Astrocyte (in vitro differentiated cells and primary cell): Measurements from ENCODE around the gene ANO8. TPM values are rescaled to one million over a fixed set of nuclear protein-coding genes. Genes with fewer than 3 reads are reported as not detected.

Experiments
- DNase-seq: peaks from one replicate; pipeline ENCODE4 v3.0.0-alpha.2; 2010; ENCODE audit warnings: low read depth
- FAIRE-seq: peaks from 2 replicates; lab custom pipeline; 2011; peaks lifted over from hg19 to GRCh38; lab: Jason Lieb, UNC
- H2AFZ ChIP-seq: 2 replicates; pipeline ENCODE4 v1.6.0; 2012; ENCODE audit warnings: low read depth, low read length, inconsistent platforms
- H3K27ac ChIP-seq: 2 replicates; pipeline ENCODE4 v1.5.1; 2011; ENCODE audit warnings: low read depth, low read length, inconsistent platforms
- H3K27me3 ChIP-seq: 2 replicates; pipeline ENCODE4 v1.6.0; 2011; ENCODE audit warnings: low read length, inconsistent platforms; ENCODE audit not compliant: insufficient read depth
- H3K36me3 ChIP-seq: 2 replicates; pipeline ENCODE4 v1.5.1; 2011; ENCODE audit warnings: low read length, inconsistent platforms; ENCODE audit not compliant: insufficient read depth
- H3K4me1 ChIP-seq: 2 replicates; pipeline ENCODE4 v1.5.1; 2011; ENCODE audit warnings: low read length, inconsistent platforms; ENCODE audit not compliant: insufficient read depth
- H3K4me2 ChIP-seq: 2 replicates; pipeline ENCODE4 v1.6.0; 2012; ENCODE audit warnings: low read length, inconsistent platforms
- H3K4me3 ChIP-seq: 2 replicates; pipeline ENCODE4 v1.5.1; 2011; ENCODE audit warnings: low read depth, mild to moderate bottlenecking, low read length, inconsistent platforms; ENCODE audit not compliant: insufficient read depth
- H3K79me2 ChIP-seq: 2 replicates; pipeline ENCODE4 v1.6.0; 2012; ENCODE audit warnings: mild to moderate bottlenecking, low read length, inconsistent platforms; ENCODE audit not compliant: insufficient read depth
- H3K9ac ChIP-seq: 2 replicates; pipeline ENCODE4 v1.6.0; 2012; ENCODE audit warnings: mild to moderate bottlenecking, low read length, inconsistent platforms
- H3K9me3 ChIP-seq: 2 replicates; pipeline ENCODE4 v1.5.1; 2012; ENCODE audit warnings: low read depth, mild to moderate bottlenecking, low read length, inconsistent platforms; ENCODE audit not compliant: insufficient read depth
- H4K20me1 ChIP-seq: 2 replicates; pipeline ENCODE4 v1.6.0; 2012; ENCODE audit warnings: low read length, inconsistent platforms; ENCODE audit not compliant: insufficient read depth
- H3K27ac Mint-ChIP-seq: one replicate; pipeline ENCODE4 v1.8.0; 2021; ENCODE audit warnings: mild to moderate bottlenecking, mixed read lengths; ENCODE audit not compliant: unreplicated experiment
- H3K27me3 Mint-ChIP-seq: one replicate; pipeline ENCODE4 v1.8.0; 2021; ENCODE audit warnings: low read depth, mixed read lengths; ENCODE audit not compliant: unreplicated experiment
- H3K36me3 Mint-ChIP-seq: one replicate; pipeline ENCODE4 v1.8.0; 2021; ENCODE audit warnings: low read depth, mixed read lengths; ENCODE audit not compliant: unreplicated experiment
- H3K4me1 Mint-ChIP-seq: one replicate; pipeline ENCODE4 v1.8.0; 2021; ENCODE audit warnings: low read depth, mixed read lengths; ENCODE audit not compliant: unreplicated experiment
- H3K4me3 Mint-ChIP-seq: one replicate; pipeline ENCODE4 v1.8.0; 2021; ENCODE audit warnings: mild to moderate bottlenecking, moderate library complexity, mixed read lengths; ENCODE audit not compliant: unreplicated experiment
- H3K9me3 Mint-ChIP-seq: one replicate; pipeline ENCODE4 v1.8.0; 2021; ENCODE audit warnings: mild to moderate bottlenecking, mixed read lengths; ENCODE audit not compliant: unreplicated experiment
- EZH2 ChIP-seq: IDR thresholded peaks from 2 replicates; pipeline ENCODE4 v1.6.1; 2012; ENCODE audit warnings: mild to moderate bottlenecking, low read length, inconsistent platforms; ENCODE audit not compliant: insufficient read depth
- total RNA-seq: library from RNA; stranded (reverse); gene quantifications from 2 replicates; pipeline ENCODE4 v1.2.1, GENCODE V29; 2021
- TF ChIP-seq, protein P1 (sequence below): IDR thresholded peaks from 2 replicates; pipeline ENCODE4 v1.5.1; 2011; ENCODE audit warnings: low read depth, mild to moderate bottlenecking, inconsistent platforms, low read length, moderate library complexity; ENCODE audit not compliant: insufficient read depth

ANO8 gene
- total RNA-seq, 1 donor from 2014 or later: 8.1 TPM

DNA sequence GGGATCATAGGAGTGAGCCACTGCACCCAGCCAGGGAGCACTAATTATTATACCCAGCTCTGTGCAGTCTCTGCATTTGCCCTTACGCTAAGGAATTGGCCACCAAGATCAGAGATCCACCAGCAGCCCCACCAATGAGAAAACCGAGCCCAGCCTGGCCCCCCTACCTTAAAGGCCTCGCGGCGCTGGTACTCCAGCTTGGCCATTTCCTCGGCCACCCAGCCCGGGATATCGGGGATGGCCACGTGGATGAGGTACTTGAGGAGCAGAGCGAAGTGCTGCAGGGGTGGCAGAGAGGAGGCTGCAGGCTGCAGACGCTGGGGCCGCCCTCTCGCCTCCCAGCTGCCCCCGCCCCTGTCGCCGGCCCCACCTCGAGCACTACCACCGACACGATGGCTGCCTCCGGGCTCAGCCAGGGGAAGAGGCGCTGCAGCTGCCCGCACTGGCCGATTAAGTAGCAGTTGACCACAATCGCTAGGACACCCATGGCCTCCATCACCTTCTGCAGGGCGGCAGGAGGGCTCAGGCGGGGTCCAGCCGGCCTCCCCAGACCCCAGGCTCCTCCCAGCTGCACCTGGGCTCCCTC, 7.5 kb downstream of the ANO8 start:
- H3K36me3 Mint-ChIP-seq: peaks cover 9% of the 10 kb centered on the region
- no peaks in the 10 kb centered on the region for H3K36me3 ChIP-seq
- TF ChIP-seq, protein P1, sequence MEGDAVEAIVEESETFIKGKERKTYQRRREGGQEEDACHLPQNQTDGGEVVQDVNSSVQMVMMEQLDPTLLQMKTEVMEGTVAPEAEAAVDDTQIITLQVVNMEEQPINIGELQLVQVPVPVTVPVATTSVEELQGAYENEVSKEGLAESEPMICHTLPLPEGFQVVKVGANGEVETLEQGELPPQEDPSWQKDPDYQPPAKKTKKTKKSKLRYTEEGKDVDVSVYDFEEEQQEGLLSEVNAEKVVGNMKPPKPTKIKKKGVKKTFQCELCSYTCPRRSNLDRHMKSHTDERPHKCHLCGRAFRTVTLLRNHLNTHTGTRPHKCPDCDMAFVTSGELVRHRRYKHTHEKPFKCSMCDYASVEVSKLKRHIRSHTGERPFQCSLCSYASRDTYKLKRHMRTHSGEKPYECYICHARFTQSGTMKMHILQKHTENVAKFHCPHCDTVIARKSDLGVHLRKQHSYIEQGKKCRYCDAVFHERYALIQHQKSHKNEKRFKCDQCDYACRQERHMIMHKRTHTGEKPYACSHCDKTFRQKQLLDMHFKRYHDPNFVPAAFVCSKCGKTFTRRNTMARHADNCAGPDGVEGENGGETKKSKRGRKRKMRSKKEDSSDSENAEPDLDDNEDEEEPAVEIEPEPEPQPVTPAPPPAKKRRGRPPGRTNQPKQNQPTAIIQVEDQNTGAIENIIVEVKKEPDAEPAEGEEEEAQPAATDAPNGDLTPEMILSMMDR: no peak
- no peak for TF ChIP-seq EZH2
- FAIRE-seq (no peak), DNase-seq (no peak)
- H3K4me1 ChIP-seq: peaks cover 3% of the 10 kb centered on the region
- H3K27me3 ChIP-seq: no peaks in the 10 kb centered on the region
- H3K4me2 ChIP-seq: no peak overlapping the region
- H3K4me3 Mint-ChIP-seq: no peak overlapping the region
- H2AFZ ChIP-seq: no peak overlapping the region
- no peaks in the 10 kb centered on the region for H3K9me3 Mint-ChIP-seq
- peaks cover 6% of the 10 kb centered on the region for H3K4me1 Mint-ChIP-seq
- no peaks in the 10 kb centered on the region for H3K9me3 ChIP-seq
- H3K9ac ChIP-seq: no peak overlapping the region
- H3K27ac ChIP-seq: no peak overlapping the region
- peaks cover 10% of the 10 kb centered on the region for H4K20me1 ChIP-seq
- H3K4me3 ChIP-seq: no peak overlapping the region
- no peak overlapping the region for H3K27ac Mint-ChIP-seq
- H3K27me3 Mint-ChIP-seq: peaks cover 2% of the 10 kb centered on the region
- no peaks in the 10 kb centered on the region for H3K79me2 ChIP-seq

DNA sequence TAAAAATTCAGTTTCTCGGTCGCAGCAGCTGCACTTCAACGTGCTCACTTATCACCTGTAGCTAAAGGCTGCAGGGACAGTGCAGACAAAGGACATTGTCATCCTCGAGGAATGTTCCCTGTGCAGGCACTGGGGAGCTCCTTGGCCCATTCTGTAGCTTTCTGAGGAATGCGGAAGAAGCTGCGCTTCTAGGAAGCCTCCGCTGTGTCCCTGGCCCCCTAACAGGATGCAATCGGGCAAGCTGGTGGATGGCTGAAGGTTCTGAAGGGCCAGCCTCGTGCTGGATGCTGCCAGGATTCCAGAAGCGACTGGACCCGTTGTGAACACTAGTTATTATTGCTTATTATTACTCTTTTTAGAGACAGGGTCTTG, 8.1 kb downstream of the ANO8 start:
- DNase-seq: no peak
- peaks cover 2% of the 10 kb centered on the region for H3K27me3 Mint-ChIP-seq

More for the DNA sequence above, 8.1 kb downstream of the ANO8 start:
- TF ChIP-seq, protein P1: no peak
- no peak for TF ChIP-seq EZH2
- H3K4me1 ChIP-seq: peaks cover 3% of the 10 kb centered on the region
- no peak overlapping the region for H3K4me3 Mint-ChIP-seq
- no peaks in the 10 kb centered on the region for H3K9me3 Mint-ChIP-seq
- H2AFZ ChIP-seq: no peak overlapping the region
- no peaks in the 10 kb centered on the region for H3K9me3 ChIP-seq
- H3K36me3 ChIP-seq: no peaks in the 10 kb centered on the region
- no peaks in the 10 kb centered on the region for H3K27me3 ChIP-seq
- H3K36me3 Mint-ChIP-seq: peaks cover 9% of the 10 kb centered on the region
- H3K27ac ChIP-seq: no peak overlapping the region
- H3K27ac Mint-ChIP-seq: no peak overlapping the region
- H3K79me2 ChIP-seq: no peaks in the 10 kb centered on the region
- peaks cover 13% of the 10 kb centered on the region for H4K20me1 ChIP-seq
- no peak overlapping the region for H3K4me2 ChIP-seq
- FAIRE-seq: no peak
- H3K4me3 ChIP-seq: no peak overlapping the region
- peaks cover 6% of the 10 kb centered on the region for H3K4me1 Mint-ChIP-seq
- no peak overlapping the region for H3K9ac ChIP-seq
